MM.1S (cell line): Measurements from ENCODE around the gene ECHS1.
"Not testable (repeated sequence)": the region's sequence is repeated elsewhere in the genome, so short reads cannot be mapped to it uniquely, and the experiment has no call there.

Experiments used
- DNase-seq: peaks from one replicate; pipeline ENCODE4 v3.0.0-alpha.2; 2015
- H2AFZ ChIP-seq: fragments of 300-600 bp; sonication (generic); 2 replicates; pipeline ENCODE4 v1.6.0; 2016; ENCODE audit warnings: antibody characterized with exemption, low read length
- H3F3A ChIP-seq: fragments of 300-600 bp; sonication (generic); 2 replicates; pipeline ENCODE4 v1.6.1; 2016; ENCODE audit warnings: mild to moderate bottlenecking, antibody characterized with exemption, low read length, moderate library complexity, mixed read lengths; ENCODE audit not compliant: insufficient read depth
- H3K27ac ChIP-seq: fragments of 300-600 bp; sonication (generic); 2 replicates; pipeline ENCODE4 v1.5.1; 2016; ENCODE audit warnings: mild to moderate bottlenecking, low read length
- H3K27me3 ChIP-seq: fragments of 300-600 bp; sonication (generic); replicated peaks from 2 replicates; pipeline ENCODE4 v1.6.0; 2016; ENCODE audit warnings: low read length; ENCODE audit not compliant: insufficient read depth
- H3K36me3 ChIP-seq: fragments of 300-600 bp; sonication (generic); replicated peaks from 2 replicates; pipeline ENCODE4 v1.6.1; 2016; ENCODE audit warnings: mild to moderate bottlenecking, low read length, mixed read lengths; ENCODE audit not compliant: insufficient read depth
- H3K4me1 ChIP-seq: fragments of 300-600 bp; sonication (generic); 2 replicates; pipeline ENCODE4 v1.6.1; 2016; ENCODE audit warnings: low read length, mixed read lengths
- H3K4me2 ChIP-seq: fragments of 300-600 bp; sonication (generic); 2 replicates; pipeline ENCODE4 v1.6.0; 2016; ENCODE audit warnings: low read depth, low read length
- H3K4me3 ChIP-seq: fragments of 300-600 bp; sonication (generic); 2 replicates; pipeline ENCODE4 v1.5.1; 2016; ENCODE audit warnings: low read length, mixed read lengths
- H3K79me2 ChIP-seq: fragments of 300-600 bp; sonication (generic); 2 replicates; pipeline ENCODE4 v1.6.1; 2016; ENCODE audit warnings: mixed run types, low read length, mixed read lengths
- H3K9ac ChIP-seq: fragments of 300-600 bp; sonication (generic); 2 replicates; pipeline ENCODE4 v1.6.1; 2016; ENCODE audit warnings: low read length, mixed read lengths
- H3K9me2 ChIP-seq: fragments of 300-600 bp; sonication (generic); replicated peaks from 2 replicates; pipeline ENCODE4 v1.6.1; 2016; ENCODE audit warnings: mild to moderate bottlenecking, low read length, mixed read lengths; ENCODE audit not compliant: insufficient read depth
- H3K9me3 ChIP-seq: fragments of 300-600 bp; sonication (generic); replicated peaks from 2 replicates; pipeline ENCODE4 v1.6.1; 2016; ENCODE audit warnings: mild to moderate bottlenecking, low read length, mixed read lengths; ENCODE audit not compliant: insufficient read depth
- H4K20me1 ChIP-seq: fragments of 300-600 bp; sonication (generic); 2 replicates; pipeline ENCODE4 v1.6.1; 2016; ENCODE audit warnings: mild to moderate bottlenecking, low read length, moderate library complexity, mixed read lengths; ENCODE audit not compliant: insufficient read depth
- CTCF ChIP-seq: fragments of 300-600 bp; sonication (generic); IDR thresholded peaks from 2 replicates; pipeline ENCODE4 v1.5.1; 2016; ENCODE audit warnings: antibody characterized with exemption, low read length, mixed read lengths
- EZH2 ChIP-seq: fragments of 300-600 bp; sonication (generic); optimal IDR thresholded peaks from 2 replicates; pipeline ENCODE3; 2017; ENCODE audit warnings: low read depth, mild to moderate bottlenecking, antibody characterized with exemption, low read length, mixed read lengths
- EZH2phosphoT487 ChIP-seq: fragments of 300-600 bp; sonication (generic); IDR thresholded peaks from 2 replicates; pipeline ENCODE4 v1.6.1; 2018; ENCODE audit warnings: antibody characterized with exemption, low read length

The ECHS1 gene

DNA sequence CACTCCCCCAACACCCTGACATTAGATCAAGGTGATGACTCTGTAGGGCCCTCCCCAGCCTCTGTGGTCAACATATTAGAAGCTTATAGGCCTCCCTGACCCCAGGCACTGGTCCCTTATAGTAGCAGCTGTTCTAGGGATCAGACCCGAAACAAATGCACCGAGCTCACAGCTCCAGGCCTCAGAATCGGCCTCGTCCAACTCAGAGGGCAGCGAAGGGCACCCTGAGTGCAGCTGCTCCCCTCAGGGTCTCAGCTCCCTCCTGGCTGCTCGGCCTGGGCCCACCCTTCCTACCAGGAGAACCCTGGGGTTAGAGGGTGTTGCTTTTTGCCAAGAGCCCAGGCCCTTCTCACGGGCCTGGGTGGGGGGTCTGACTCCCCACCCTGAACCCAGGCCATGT is 5.0 kb downstream of the ECHS1 start:
- H3K27ac ChIP-seq, result no peak overlapping the region
- H2AFZ ChIP-seq, result no peak overlapping the region
- H3K36me3 ChIP-seq, result no peaks in the 10 kb centered on the region
- H3K4me3 ChIP-seq, result no peak overlapping the region
- 0 out of 2 replicates have a peak, but pooled peaks cover 4% of the 10 kb centered on the region for H3K27me3 ChIP-seq
- no peak overlapping the region for H3K4me2 ChIP-seq
- H3F3A ChIP-seq, result no peaks in the 10 kb centered on the region
- H3K4me1 ChIP-seq, result no peaks in the 10 kb centered on the region
- TF ChIP-seq EZH2 (no peak), CTCF (no peak), EZH2phosphoT487 (no peak)
- no peak overlapping the region for H3K9ac ChIP-seq
- H3K9me2 ChIP-seq, result no peaks in the 10 kb centered on the region
- no peak for DNase-seq
- peaks cover 5% of the 10 kb centered on the region; the same call in 1 of the 2 replicates for H3K79me2 ChIP-seq
- no peaks in the 10 kb centered on the region for H3K9me3 ChIP-seq
- no peaks in the 10 kb centered on the region for H4K20me1 ChIP-seq

- not testable (repeated sequence) for H3F3A ChIP-seq, H3K4me2 ChIP-seq, H3K4me3 ChIP-seq, H2AFZ ChIP-seq, H3K27ac ChIP-seq, H3K9me2 ChIP-seq, H3K9ac ChIP-seq, H3K36me3 ChIP-seq, H4K20me1 ChIP-seq, H3K9me3 ChIP-seq, H3K4me1 ChIP-seq, H3K79me2 ChIP-seq, H3K27me3 ChIP-seq, DNase-seq
These were observed 5.7 kb downstream of the ECHS1 start for GRCh38 chr10:133367461-133367860.

GRCh38 chr10:133366751-133367150 is 6.4 kb downstream of the ECHS1 start:
- Histone ChIP-seq H3K36me3 (no peaks in the 10 kb centered on the region), H2AFZ (no peak overlapping the region), H3K4me1 (no peaks in the 10 kb centered on the region), H3K9ac (no peak overlapping the region), H3K4me3 (no peak overlapping the region), H3F3A (no peaks in the 10 kb centered on the region), H3K27me3 (0 out of 2 replicates have a peak, but pooled peaks cover 4% of the 10 kb centered on the region), H3K79me2 (no peaks in the 10 kb centered on the region), H3K9me2 (no peaks in the 10 kb centered on the region), H3K27ac (no peak overlapping the region), H3K9me3 (no peaks in the 10 kb centered on the region), H3K4me2 (no peak overlapping the region), H4K20me1 (no peaks in the 10 kb centered on the region)
- DNase-seq, result no peak
- TF ChIP-seq EZH2phosphoT487, result no peak
- TF ChIP-seq CTCF, result no peak
- TF ChIP-seq EZH2, result no peak

DNA sequence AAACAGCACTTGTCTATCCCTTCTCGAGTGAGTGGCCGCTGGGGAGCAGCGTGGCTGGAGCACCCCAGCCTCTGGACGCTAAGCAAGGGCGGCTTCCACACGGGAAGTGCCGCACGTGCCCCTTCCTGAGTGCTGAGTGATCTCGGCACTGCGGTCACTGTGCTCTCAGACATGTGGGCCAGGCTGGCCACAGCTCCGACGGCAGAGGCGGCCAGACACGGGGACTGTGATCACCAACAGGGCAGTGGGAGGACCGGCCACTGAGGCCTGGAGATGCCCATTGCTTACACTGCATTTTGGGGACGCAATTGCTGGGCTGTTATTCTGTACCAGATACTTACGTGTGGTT is 7.0 kb downstream of the ECHS1 start:
- Histone ChIP-seq H2AFZ (no peak overlapping the region), H3K9ac (no peak overlapping the region), H3K9me3 (no peaks in the 10 kb centered on the region), H4K20me1 (no peaks in the 10 kb centered on the region), H3K79me2 (no peaks in the 10 kb centered on the region), H3K9me2 (no peaks in the 10 kb centered on the region), H3K4me3 (no peak overlapping the region), H3K4me2 (no peak overlapping the region), H3K36me3 (no peaks in the 10 kb centered on the region), H3F3A (no peaks in the 10 kb centered on the region), H3K4me1 (no peaks in the 10 kb centered on the region), H3K27me3 (0 out of 2 replicates have a peak, but pooled peaks cover 4% of the 10 kb centered on the region), H3K27ac (no peak overlapping the region)
- TF ChIP-seq EZH2phosphoT487 (no peak), CTCF (no peak), EZH2 (no peak)
- no peak for DNase-seq
